Karpas-422 (cell line): Measurements from ENCODE around the gene BASP1. TPM values are rescaled to one million over a fixed set of nuclear protein-coding genes. Genes with fewer than 3 reads are reported as not detected.

Experiments
- DNase-seq: peaks from one replicate; pipeline ENCODE4 v3.0.0-alpha.2; 2015
- H2AFZ ChIP-seq: fragments of 200-600 bp; sonication (generic); 2 replicates; pipeline ENCODE4 v1.6.1; 2014; ENCODE audit warnings: antibody characterized with exemption, low read length, mixed read lengths
- H3K27ac ChIP-seq: fragments of 200-600 bp; sonication (generic); 2 replicates; pipeline ENCODE4 v1.5.1; 2014; ENCODE audit warnings: mild to moderate bottlenecking, low read length, moderate library complexity
- H3K27me3 ChIP-seq: fragments of 200-600 bp; sonication (generic); 2 replicates; pipeline ENCODE4 v1.6.1; 2014; ENCODE audit warnings: low read length, mixed read lengths
- H3K36me3 ChIP-seq: fragments of 200-600 bp; sonication (generic); 2 replicates; pipeline ENCODE4 v1.6.1; 2014; ENCODE audit warnings: low read length, mixed read lengths; ENCODE audit not compliant: insufficient read depth
- H3K4me1 ChIP-seq: fragments of 200-600 bp; sonication (generic); 2 replicates; pipeline ENCODE4 v1.6.1; 2014; ENCODE audit warnings: mild to moderate bottlenecking, low read length, mixed read lengths
- H3K4me2 ChIP-seq: fragments of 200-600 bp; sonication (generic); 2 replicates; pipeline ENCODE4 v1.6.1; 2014; ENCODE audit warnings: low read length, low read depth, mild to moderate bottlenecking; ENCODE audit not compliant: poor library complexity, severe bottlenecking
- H3K4me3 ChIP-seq: fragments of 200-600 bp; sonication (generic); 2 replicates; pipeline ENCODE4 v1.5.1; 2014; ENCODE audit warnings: mild to moderate bottlenecking, antibody characterized with exemption, low read length, mixed read lengths
- H3K79me2 ChIP-seq: fragments of 200-600 bp; sonication (generic); 2 replicates; pipeline ENCODE4 v1.6.1; 2014; ENCODE audit warnings: mild to moderate bottlenecking, low read length, mixed read lengths
- H3K9ac ChIP-seq: fragments of 200-600 bp; sonication (generic); 2 replicates; pipeline ENCODE4 v1.6.0; 2014; ENCODE audit warnings: low read length
- H3K9me2 ChIP-seq: fragments of 200-600 bp; sonication (generic), shearing (Covaris generic); replicated peaks from 2 replicates; pipeline ENCODE4 v1.6.0; 2014; ENCODE audit warnings: mild to moderate bottlenecking, low read length, moderate library complexity; ENCODE audit not compliant: insufficient read depth
- H3K9me3 ChIP-seq: fragments of 300-700, 200-600 bp; sonication (generic); 2 replicates; pipeline ENCODE4 v1.6.1; 2014; ENCODE audit warnings: low read length, mixed read lengths
- H4K20me1 ChIP-seq: fragments of 200-600 bp; sonication (generic); 2 replicates; pipeline ENCODE4 v1.6.1; 2014; ENCODE audit warnings: mild to moderate bottlenecking, antibody characterized with exemption, low read length, low read depth; ENCODE audit not compliant: insufficient read depth
- total RNA-seq: library from RNA; depleted of rRNA; stranded (reverse); fragments of >200 nt; shearing (Covaris generic); gene quantifications from 2 replicates; pipeline ENCODE4 v1.2.3, GENCODE V29; 2014; ENCODE audit warnings: low replicate concordance

Gene BASP1
- total RNA-seq, 1 experiment from 2014 or later = 25.8 TPM

DNA sequence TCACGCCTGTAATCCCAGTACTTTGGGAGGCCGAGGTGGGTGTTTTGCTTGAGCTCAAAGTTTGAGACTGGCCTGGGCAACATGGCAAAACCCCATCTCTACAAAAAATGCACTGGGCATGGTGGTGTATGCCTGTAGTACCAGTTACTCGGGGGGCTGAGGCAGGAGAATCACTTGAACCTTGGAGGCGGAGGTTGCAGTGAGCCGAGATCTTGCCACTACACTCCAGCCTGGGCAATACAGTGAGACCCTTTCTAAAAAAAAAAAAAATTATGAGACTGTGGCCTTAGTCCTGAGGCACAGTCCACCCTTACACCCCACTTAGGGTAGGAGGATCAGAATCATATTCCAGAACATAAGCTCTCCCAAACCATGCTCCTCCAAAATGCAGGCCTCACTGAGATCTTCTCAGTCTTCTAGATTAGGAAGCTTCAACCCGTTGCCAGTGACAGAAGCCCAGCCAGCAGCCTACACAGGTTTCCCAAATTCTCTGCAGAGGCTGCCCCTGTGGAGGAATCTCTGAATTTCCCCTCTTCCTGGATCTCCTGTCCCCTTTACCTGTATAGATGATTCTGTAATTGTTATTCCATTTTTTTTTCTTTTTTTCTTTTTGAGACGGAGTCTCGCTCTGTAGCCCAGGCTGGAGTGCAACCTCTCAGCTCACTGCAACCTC lies 77.3 kb downstream of the BASP1 start:
- Histone ChIP-seq H3K9ac (no peak overlapping the region), H3K27me3 (no peaks in the 10 kb centered on the region), H3K79me2 (no peaks in the 10 kb centered on the region), H3K36me3 (no peaks in the 10 kb centered on the region), H3K9me3 (no peaks in the 10 kb centered on the region), H3K27ac (no peak overlapping the region), H3K4me1 (peaks cover 7% of the 10 kb centered on the region), H3K9me2 (no peaks in the 10 kb centered on the region), H3K4me3 (no peak overlapping the region), H2AFZ (no peak overlapping the region), H3K4me2 (no peak overlapping the region), H4K20me1 (no peaks in the 10 kb centered on the region)
- no peak for DNase-seq

DNA sequence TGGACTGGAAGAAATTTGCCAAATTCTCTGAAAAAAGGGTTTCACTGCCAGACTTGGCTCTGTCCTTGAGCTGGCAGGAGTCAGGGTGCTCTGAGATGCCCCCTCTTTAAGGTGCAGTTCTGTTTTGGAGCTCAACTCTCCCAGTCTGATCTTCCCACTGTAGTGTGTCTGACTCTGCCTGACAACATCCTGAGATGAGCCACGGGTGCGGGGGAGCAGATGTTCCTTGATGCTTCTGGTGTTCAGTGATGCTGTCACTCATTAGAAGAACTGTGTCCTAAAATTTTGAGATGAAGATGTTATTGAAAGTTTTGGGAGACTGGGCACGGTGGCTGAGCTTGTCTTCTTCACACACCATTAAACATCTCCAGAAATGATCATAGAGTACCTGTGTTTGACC lies 78.2 kb downstream of the BASP1 start:
- H3K4me3 ChIP-seq = no peak overlapping the region
- DNase-seq = no peak
- no peaks in the 10 kb centered on the region for H3K9me3 ChIP-seq
- no peak overlapping the region for H2AFZ ChIP-seq
- no peak overlapping the region for H3K4me2 ChIP-seq
- no peak overlapping the region for H3K27ac ChIP-seq
- H3K27me3 ChIP-seq = no peaks in the 10 kb centered on the region
- peaks cover 7% of the 10 kb centered on the region for H3K4me1 ChIP-seq
- no peaks in the 10 kb centered on the region for H3K36me3 ChIP-seq
- H4K20me1 ChIP-seq = no peaks in the 10 kb centered on the region
- no peak overlapping the region for H3K9ac ChIP-seq
- H3K79me2 ChIP-seq = no peaks in the 10 kb centered on the region
- no peaks in the 10 kb centered on the region for H3K9me2 ChIP-seq

DNA sequence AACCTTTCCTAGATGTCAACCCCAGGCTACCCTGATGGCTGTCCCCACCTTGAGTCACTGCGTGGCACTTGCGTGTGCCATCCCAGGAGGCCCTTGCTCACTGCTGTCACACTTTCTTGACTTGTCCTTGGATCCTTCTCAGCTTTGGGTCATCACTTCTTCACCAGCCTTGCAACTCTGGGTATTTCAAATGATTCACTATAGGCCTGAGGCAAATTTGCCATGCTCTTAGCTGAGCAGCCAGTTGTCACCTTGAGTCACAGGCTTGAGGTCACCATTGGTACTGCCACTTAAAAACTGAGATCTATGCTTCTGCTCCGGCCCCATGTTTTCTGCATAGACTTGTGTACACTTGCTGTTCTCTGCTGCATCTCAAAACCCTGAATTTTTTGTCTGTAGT lies 84.7 kb downstream of the BASP1 start:
- no peak for DNase-seq
- Histone ChIP-seq H3K4me1 (no peaks in the 10 kb centered on the region), H3K9ac (no peak overlapping the region), H4K20me1 (no peaks in the 10 kb centered on the region), H3K79me2 (no peaks in the 10 kb centered on the region), H3K9me3 (no peaks in the 10 kb centered on the region), H3K36me3 (no peaks in the 10 kb centered on the region), H3K27me3 (no peaks in the 10 kb centered on the region), H3K4me2 (no peak overlapping the region), H3K4me3 (no peak overlapping the region), H3K27ac (no peak overlapping the region), H2AFZ (no peak overlapping the region), H3K9me2 (no peaks in the 10 kb centered on the region)

DNA sequence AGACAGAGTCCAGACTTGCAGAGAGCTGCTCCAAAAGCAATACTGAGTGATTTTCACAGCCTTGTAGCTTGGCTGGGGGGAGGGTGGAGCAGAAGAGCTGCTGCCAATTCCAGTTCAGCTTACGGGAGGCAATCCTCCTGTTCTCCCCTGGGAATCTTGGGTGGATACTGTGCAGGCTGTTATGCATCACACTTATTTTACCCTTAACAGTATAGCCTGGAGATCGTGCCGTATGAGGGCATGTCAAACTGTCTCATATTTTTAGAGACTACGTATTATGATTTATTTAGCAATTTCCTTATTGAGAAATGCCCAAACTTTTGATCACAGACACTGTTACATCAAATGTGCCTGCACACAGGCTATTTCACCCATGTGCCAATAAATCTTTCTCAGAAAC lies 85.2 kb downstream of the BASP1 start:
- Histone ChIP-seq H3K4me1 (no peaks in the 10 kb centered on the region), H2AFZ (no peak overlapping the region), H3K9ac (no peak overlapping the region), H3K4me2 (no peak overlapping the region), H3K27ac (no peak overlapping the region), H3K4me3 (no peak overlapping the region), H3K79me2 (no peaks in the 10 kb centered on the region), H3K36me3 (no peaks in the 10 kb centered on the region), H4K20me1 (no peaks in the 10 kb centered on the region), H3K9me3 (no peaks in the 10 kb centered on the region), H3K27me3 (no peaks in the 10 kb centered on the region), H3K9me2 (no peaks in the 10 kb centered on the region)
- DNase-seq = no peak

DNA sequence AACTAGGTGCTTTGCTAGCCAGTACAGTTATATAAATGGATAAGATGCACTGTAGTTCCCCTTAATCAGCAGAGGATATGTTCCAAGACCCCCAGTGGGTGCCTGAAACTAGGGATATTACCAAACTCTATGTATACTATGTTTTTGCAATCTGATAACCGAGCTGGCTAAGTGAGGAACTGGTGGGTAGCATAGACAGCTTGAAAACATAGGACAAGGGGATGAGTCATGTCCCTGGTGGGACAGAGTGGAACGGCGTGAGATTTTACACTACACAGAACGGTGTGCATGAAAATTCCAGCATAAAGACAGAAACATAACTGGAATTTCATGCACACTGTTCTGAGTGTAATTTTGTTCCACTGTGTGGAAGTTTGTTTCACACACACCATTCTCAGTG lies 86.9 kb downstream of the BASP1 start:
- Histone ChIP-seq H4K20me1 (no peaks in the 10 kb centered on the region), H3K27ac (no peak overlapping the region), H3K27me3 (no peaks in the 10 kb centered on the region), H3K9me2 (no peaks in the 10 kb centered on the region), H3K9ac (no peak overlapping the region), H3K36me3 (no peaks in the 10 kb centered on the region), H3K4me3 (no peak overlapping the region), H2AFZ (no peak overlapping the region), H3K79me2 (no peaks in the 10 kb centered on the region), H3K9me3 (no peaks in the 10 kb centered on the region), H3K4me2 (no peak overlapping the region), H3K4me1 (no peaks in the 10 kb centered on the region)
- no peak for DNase-seq

DNA sequence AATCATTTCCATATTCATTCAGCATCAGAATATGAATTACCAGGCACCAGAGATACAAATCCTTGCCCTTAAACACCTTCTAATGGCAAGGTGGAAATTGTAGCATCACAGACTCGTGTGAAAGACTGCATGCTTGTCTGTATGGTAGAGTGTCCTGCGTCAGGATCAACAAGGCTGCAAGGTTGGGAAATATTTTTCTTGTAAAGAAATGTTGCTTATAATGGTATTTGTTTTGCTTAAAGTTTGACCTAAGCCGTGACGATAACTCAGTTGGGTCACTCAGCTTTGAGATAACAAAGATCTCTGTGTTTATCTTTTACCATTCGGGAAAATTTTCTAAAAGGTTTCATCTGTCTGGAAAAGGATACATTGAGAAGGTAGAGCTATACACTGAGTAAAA lies 87.6 kb downstream of the BASP1 start:
- no peak overlapping the region for H3K27ac ChIP-seq
- H3K9ac ChIP-seq = no peak overlapping the region
- H3K4me3 ChIP-seq = no peak overlapping the region
- DNase-seq = no peak
- no peaks in the 10 kb centered on the region for H4K20me1 ChIP-seq
- no peaks in the 10 kb centered on the region for H3K36me3 ChIP-seq
- H3K4me1 ChIP-seq = no peaks in the 10 kb centered on the region
- no peaks in the 10 kb centered on the region for H3K79me2 ChIP-seq
- H3K9me3 ChIP-seq = no peaks in the 10 kb centered on the region
- H3K27me3 ChIP-seq = no peaks in the 10 kb centered on the region
- no peak overlapping the region for H3K4me2 ChIP-seq
- no peak overlapping the region for H2AFZ ChIP-seq
- H3K9me2 ChIP-seq = no peaks in the 10 kb centered on the region

DNA sequence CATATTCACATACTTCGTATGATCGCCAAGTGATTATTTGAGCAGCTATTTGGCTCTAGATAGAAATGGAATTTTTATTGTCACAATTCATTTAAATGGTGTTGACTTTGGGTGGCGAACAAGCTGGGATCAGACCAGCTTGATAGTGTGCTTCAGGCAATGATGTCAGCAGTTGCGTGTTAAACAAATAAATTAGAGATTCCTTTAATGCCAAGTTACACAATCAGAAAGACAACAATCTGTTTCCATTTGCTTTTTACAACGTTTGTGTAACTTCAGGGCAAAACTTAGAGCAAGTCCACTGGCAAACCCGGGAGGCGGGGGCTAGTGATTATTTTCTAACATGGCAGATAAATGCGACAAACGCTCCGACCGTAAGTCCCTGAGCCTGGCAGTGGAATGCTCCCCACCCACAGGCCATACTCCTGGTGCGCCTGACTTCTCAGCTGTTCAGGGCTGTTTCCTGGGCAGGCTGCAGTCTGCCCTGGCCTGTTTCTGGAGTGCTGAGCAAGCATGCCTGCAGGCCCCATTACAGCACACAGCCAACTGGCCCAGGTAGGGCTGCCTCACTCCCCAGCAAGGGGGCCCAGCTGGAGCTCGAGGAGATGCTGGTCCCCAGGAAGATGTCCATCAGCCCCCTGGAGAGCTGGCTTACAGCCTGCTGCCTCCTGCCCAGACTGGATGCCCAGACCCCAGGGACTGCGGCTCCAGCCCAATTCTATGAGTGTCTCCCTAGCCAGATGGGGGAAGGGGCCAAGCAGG lies 88.7 kb downstream of the BASP1 start:
- H3K79me2 ChIP-seq = no peaks in the 10 kb centered on the region
- no peaks in the 10 kb centered on the region for H4K20me1 ChIP-seq
- H3K36me3 ChIP-seq = no peaks in the 10 kb centered on the region
- H3K9me3 ChIP-seq = no peaks in the 10 kb centered on the region
- H3K9me2 ChIP-seq = no peaks in the 10 kb centered on the region
- no peak overlapping the region for H3K27ac ChIP-seq
- no peak overlapping the region for H3K4me2 ChIP-seq
- H3K9ac ChIP-seq = no peak overlapping the region
- no peaks in the 10 kb centered on the region for H3K27me3 ChIP-seq
- H3K4me1 ChIP-seq = no peaks in the 10 kb centered on the region
- DNase-seq = no peak
- no peak overlapping the region for H2AFZ ChIP-seq
- H3K4me3 ChIP-seq = no peak overlapping the region

DNA sequence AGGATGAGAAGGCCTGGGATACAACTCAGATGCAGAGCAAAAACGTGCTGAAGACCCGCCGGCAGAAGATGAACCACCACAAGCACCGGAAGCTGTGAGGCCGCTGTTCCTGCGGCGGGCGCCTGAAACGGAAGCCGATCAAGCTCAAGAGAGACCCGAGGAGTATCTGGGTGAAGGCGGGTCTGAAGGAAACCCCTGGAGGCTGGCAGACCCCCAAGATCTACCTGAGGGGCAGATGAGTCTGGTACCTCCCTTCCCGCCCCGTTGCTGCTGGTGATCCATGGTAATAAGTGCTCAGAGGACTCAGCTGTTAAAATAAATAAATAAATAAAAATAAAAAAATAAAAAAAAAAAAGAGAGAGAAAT lies 89.3 kb downstream of the BASP1 start:
- no peaks in the 10 kb centered on the region for H3K79me2 ChIP-seq
- H3K4me2 ChIP-seq = no peak overlapping the region
- no peaks in the 10 kb centered on the region for H3K9me3 ChIP-seq
- no peaks in the 10 kb centered on the region for H3K4me1 ChIP-seq
- no peak overlapping the region for H3K27ac ChIP-seq
- no peaks in the 10 kb centered on the region for H3K9me2 ChIP-seq
- no peak overlapping the region for H3K4me3 ChIP-seq
- H3K36me3 ChIP-seq = no peaks in the 10 kb centered on the region
- no peak overlapping the region for H2AFZ ChIP-seq
- no peaks in the 10 kb centered on the region for H4K20me1 ChIP-seq
- H3K9ac ChIP-seq = no peak overlapping the region
- DNase-seq = no peak
- H3K27me3 ChIP-seq = no peaks in the 10 kb centered on the region
